Measurements from ENCODE around the gene CNDP2. TPM values are rescaled to one million over a fixed set of nuclear protein-coding genes. Genes with fewer than 3 reads are reported as not detected.
A peak's percentile ranks its signal among the peaks of the same experiment; 100 is the strongest.

The CNDP2 gene
- 59.5 and 67.4 TPM in 2 replicates for total RNA-seq

DNA sequence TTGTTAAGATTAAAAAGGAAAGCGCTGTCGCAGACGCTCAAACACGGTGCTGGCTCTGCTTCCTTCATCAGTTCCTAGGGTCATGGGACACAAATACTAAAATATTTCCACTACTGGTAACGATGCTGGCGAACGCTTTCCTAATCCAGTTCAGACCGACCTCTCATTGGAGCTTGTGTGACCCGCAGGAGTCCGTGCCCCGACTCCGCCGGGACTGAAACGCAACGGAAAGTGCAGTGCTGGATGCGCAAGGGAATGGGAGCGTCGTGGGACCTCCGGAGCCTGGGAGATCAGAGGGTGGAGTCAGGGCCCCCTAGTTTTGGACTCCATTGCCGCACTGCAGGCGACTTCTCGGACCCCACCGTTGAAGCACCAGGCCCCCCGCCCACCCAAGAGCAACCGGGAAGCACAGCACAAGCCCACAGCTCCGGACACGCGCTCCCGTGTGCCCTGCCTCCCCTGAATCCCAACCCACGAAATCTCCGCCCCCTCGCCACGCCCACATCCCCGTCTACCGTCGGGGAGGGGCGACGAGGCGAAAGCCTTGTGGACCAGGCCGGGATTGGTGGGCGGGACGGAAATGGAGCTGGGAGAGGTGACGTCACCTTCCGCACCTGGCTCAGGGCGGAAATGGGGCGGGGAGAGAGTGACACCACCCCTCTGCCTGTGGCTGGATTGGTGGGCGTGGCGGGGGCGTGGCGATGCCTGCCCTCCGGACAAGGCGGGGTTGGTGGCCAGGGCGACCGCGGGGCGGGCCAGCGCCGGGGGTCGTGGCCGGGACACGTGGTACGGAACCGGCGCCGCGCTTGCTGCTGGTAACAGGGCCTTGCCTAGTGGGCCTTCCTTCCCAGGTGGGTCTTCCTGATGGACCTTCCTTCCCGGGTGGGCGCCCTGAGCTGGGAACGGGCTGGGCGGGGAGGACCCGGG, at the start of gene CNDP2:
Gene CNDP2 (plus strand): TSS at position 783 of the 927 bp plus-strand sequence. CDS start 3,611 bp downstream, outside the sequence.
- no peak for FAIRE-seq
- TF ChIP-seq CTCF (IDR thresholded peaks at IDR 0.05; ENCODE audit: insufficient read depth, low read length, severe bottlenecking), result no peak
- peak within 1 kb of the TSS; percentile 96 for H3K4me3 ChIP-seq (ENCODE audit: low read depth, low read length)
- H3K36me3 ChIP-seq (ENCODE audit: control insufficient read depth, insufficient read depth, low read length), result no peaks in the 10 kb centered on the region
- H3K27me3 ChIP-seq (ENCODE audit: control insufficient read depth, insufficient read depth, low read length), result no peaks in the 10 kb centered on the region
- peak; percentile 95 for DNase-seq (ENCODE audit: low read depth)

GRCh38 chr18:74446631-74447403, 49.3 kb upstream of the CNDP2 start:
- no peak for DNase-seq (ENCODE audit: low read depth)
- no peak for FAIRE-seq
- Histone ChIP-seq H3K4me3 (ENCODE audit: low read depth, low read length) (no peak overlapping the region), H3K36me3 (ENCODE audit: control insufficient read depth, insufficient read depth, low read length) (no peaks in the 10 kb centered on the region), H3K27me3 (ENCODE audit: control insufficient read depth, insufficient read depth, low read length) (no peaks in the 10 kb centered on the region)
- no peak for TF ChIP-seq CTCF (IDR thresholded peaks at IDR 0.05; ENCODE audit: insufficient read depth, low read length, severe bottlenecking)

DNA sequence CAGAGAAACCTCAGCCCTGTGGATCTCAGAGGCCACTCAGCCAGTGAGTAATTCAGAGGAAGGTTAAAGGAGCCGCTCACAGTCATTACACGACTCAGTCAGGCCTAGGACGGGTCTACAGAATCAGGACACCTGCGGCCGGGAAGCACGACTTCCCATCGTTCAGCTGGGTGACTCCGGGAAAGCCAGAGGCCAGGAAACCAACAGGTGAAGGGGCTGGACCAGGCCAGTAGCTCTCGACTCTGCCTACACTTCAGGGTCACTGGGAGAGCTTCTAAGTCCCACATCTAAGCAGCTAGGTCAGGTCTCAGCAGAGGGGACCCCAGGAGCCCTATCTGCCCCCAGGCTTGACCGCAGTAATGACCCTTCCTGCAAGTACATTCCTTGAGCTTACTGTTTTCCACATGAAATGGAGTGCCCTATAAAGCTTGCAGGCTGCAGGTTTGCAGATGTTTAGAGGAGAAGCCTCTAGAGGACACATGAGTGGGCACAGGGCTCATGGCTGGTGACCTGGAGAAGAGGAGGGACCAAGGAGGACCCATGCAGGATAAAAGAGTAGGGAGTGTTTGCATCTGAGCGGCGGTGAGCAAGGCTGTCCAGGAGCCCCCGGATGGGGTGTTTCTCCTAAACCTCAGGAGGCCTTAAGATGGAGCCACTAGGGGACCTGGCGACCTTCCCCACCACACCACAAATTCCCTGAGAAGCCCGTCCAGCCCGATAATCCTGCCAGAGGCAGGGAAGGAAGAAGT, 48.6 kb upstream of the CNDP2 start:
- no peak for FAIRE-seq
- TF ChIP-seq CTCF (IDR thresholded peaks at IDR 0.05; ENCODE audit: insufficient read depth, low read length, severe bottlenecking), result no peak
- no peaks in the 10 kb centered on the region for H3K27me3 ChIP-seq (ENCODE audit: control insufficient read depth, insufficient read depth, low read length)
- no peak for DNase-seq (ENCODE audit: low read depth)
- H3K4me3 ChIP-seq (ENCODE audit: low read depth, low read length), result no peak overlapping the region
- no peaks in the 10 kb centered on the region for H3K36me3 ChIP-seq (ENCODE audit: control insufficient read depth, insufficient read depth, low read length)

DNA sequence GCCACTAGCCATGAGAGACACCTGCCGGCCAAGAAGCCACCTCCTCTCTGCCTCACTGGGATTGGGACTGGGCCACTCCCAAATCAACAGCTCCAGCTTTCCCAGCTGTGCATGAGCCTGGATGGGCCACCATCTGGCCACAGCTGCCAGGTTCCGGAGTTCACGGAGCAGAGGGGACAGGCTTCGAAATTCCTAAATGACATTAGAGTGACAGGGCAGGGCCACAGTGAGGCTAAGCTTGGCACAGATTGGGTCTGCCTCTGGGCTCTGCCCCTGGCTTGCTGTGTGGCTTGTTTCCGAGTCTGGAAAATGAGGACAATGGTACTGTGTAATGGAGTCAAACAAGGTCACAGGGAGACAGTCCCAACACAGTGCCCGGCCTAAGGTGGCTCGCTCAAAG, 45.5 kb upstream of the CNDP2 start:
- no peak for FAIRE-seq
- no peak for DNase-seq (ENCODE audit: low read depth)
- no peak for TF ChIP-seq CTCF (IDR thresholded peaks at IDR 0.05; ENCODE audit: insufficient read depth, low read length, severe bottlenecking)
- no peak overlapping the region for H3K4me3 ChIP-seq (ENCODE audit: low read depth, low read length)
- no peaks in the 10 kb centered on the region for H3K36me3 ChIP-seq (ENCODE audit: control insufficient read depth, insufficient read depth, low read length)
- H3K27me3 ChIP-seq (ENCODE audit: control insufficient read depth, insufficient read depth, low read length), result no peaks in the 10 kb centered on the region

DNA sequence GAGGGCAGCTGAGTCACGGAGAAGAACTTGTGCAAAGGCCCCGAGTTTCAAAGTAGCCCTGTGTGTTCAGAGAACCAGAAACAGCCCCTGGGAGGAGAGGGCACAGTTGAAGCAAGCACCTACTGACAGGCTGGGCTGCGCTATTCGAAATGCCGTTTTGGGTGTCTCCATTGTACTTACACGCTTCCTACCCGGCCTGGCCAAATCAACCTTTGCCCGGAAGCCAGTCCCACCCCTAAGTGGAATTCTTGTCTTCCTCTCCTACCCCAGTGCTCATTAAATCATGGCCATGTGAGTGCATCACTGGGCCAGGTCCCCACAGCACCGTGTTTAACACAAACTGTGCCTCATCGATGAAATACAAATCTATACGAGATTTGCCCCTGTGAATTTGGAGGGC, 45.0 kb upstream of the CNDP2 start:
- DNase-seq (ENCODE audit: low read depth) (no peak), FAIRE-seq (no peak)
- Histone ChIP-seq H3K4me3 (ENCODE audit: low read depth, low read length) (no peak overlapping the region), H3K27me3 (ENCODE audit: control insufficient read depth, insufficient read depth, low read length) (peaks cover 3% of the 10 kb centered on the region), H3K36me3 (ENCODE audit: control insufficient read depth, insufficient read depth, low read length) (no peaks in the 10 kb centered on the region)
- no peak for TF ChIP-seq CTCF (IDR thresholded peaks at IDR 0.05; ENCODE audit: insufficient read depth, low read length, severe bottlenecking)
